DMS153 treated with DMSO at 0.1 percent for 48 hours (cell line): Measurements from ENCODE around the gene PQBP1.
"Not testable (repeated sequence)": the region's sequence is repeated elsewhere in the genome, so short reads cannot be mapped to it uniquely, and the experiment has no call there.

Source experiments
- DNase-seq: peaks from one replicate; lab custom pipeline; 2025; ENCODE audit not compliant: unreplicated experiment; lab: John Stamatoyannopoulos, UW

PQBP1 gene

DNA sequence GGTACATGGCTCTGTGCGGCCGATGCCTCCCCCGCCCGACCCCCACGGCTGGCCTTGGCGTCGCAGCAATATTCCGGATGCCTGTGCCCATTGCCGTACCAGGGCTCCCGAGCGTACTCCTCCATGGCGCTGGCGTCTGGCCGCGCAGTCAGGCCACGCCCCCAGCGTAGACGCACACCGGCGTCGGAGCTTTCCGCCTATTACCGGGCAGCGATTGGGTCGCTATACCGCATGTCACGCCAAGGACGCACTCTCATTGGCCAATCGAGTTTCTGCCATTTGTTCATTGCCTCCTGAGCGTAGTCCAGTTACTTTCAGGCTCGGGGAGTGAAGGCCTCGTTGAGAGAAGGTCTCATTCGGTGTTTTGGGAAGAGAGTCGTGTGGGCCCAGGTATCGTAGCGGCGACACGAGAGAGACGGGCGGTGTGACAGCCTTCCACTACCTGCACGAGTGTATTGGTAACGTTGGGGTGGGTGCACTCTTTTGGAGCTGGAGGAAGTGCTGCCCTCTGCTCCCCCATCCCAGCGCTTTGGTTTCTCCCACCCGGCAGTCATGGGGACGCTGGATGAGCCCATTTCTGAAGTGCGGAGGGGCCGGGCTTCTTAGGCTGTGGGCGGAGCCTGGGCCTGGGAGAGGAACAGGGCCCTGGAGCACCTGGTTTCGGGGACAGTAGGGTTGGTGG lies at the start of gene PQBP1, which contains the start of gene TIMM17B:
TSS of gene PQBP1 (plus strand) at position 306 of the 682 bp plus-strand sequence. CDS start 580 bp downstream, outside the sequence.
TSS of gene TIMM17B (minus strand) at position 144 of the 682 bp plus-strand sequence. CDS start at position 125, 19 bp downstream.
- DNase-seq: peak; percentile 80

DNA sequence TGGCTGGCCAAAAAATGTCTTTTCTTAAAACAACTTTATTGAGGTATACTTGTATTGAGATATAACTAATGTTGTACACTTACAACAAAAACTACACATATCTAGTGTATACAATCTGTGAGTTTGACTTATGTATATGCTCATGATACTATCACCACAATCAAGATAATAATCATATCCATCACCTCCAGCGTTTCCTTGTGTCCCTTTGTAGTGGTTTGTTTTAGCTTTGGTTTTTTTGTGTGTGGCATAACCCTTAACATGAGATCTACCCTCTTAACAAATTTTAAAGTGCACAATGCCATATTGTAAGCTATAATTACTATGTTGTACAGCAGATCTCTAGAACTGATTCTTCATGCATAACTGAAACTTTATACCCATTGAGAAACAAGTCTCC lies 48.9 kb upstream of the PQBP1 start:
- DNase-seq: no peak

DNA sequence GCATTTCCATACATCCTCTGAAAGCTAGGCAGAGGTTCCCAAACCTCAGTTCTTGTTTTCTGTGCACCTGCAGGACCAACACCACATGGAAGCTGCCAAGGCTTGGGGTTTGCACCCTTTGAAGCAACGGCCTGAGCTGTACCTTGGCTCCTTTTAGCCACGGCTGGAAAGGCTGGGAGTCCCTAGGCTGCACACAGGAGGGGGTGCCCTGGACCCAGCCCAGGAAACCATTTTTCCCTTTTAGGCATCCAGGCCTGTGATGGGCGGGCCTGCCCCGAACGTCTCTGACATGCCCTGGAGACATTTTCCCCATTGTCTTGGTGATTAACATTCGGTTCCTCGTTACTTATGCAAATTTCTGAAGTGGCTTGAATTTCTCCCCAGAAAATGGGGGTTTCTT lies 44.9 kb upstream of the PQBP1 start:
- DNase-seq: no peak

- DNase-seq: not testable (repeated sequence)
These were observed 44.2 kb upstream of the PQBP1 start for GRCh38 chrX:48853494-48853893.

DNA sequence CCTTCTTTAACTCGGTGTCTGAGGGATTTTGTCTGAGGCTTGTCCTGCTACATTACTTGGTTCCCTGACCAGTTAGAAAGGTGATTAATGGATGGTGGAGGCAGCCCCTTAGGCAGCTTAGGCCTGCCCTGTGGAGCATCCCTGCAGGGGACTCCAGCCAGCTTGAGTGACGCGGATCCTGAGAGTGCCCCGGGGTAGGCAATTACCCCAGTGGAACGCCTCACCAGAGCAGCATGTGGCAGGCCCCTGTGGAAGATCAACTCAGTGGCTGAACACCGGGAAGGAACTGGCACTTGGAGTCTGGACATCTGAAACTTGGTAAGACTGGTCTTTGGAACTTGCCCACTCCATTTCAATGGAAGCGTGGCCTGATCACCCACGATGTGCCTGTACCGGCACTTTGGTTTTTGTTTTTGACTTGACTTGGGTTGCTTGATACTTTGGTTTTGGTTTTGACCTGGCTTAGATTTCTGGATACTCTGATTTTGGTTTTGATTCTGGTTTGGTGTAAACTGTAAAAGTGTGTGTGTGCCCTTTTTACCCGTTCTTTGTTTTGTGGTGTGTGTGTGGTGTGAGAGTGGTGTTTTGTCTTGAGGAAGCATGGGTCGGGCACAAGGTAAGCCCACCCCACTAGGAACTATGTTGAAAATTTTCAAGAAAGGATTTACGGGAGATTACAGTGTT lies 43.5 kb upstream of the PQBP1 start:
- not testable (repeated sequence) for DNase-seq

DNA sequence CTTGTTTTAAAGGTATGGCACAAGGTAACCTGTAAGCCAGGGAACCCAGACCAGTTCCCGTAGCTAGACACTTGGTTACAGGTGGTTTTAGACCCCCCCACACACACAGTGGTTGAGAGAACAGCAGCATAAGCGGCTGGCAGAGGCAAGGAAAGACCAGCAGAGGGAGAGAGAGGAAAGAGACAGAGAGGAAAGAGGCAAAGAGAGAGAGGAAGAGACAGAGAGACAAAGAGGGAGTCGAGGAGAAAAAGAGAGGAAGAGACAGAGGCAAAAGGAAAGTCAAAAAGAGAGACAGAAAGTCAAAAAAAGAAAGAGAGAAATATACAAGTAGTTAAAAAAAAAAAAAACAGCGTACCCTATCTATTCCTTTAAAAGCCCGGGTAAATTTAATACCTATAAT lies 42.8 kb upstream of the PQBP1 start:
- DNase-seq: no peak

DNA sequence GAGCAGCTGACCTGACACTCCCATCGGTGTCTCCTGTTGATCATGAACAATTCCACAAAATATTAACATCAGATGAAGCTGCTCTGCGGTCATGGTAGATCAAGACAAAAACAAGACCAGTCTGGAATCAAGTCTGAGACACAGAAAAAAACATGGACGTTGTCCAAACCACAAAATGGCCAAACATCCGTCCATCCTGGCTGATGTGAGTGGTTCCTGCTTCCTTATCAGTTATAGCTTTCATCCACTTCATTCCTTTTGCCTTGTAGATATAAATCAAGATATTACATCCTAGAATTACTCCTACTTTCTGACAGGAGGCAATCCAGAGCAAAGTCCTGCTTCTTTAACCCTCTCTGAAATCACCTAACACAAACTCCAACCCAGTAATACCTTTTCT lies 33.5 kb upstream of the PQBP1 start:
- no peak for DNase-seq

GRCh38 chrX:48872017-48872416 lies 25.7 kb upstream of the PQBP1 start:
- DNase-seq: not testable (repeated sequence)

DNA sequence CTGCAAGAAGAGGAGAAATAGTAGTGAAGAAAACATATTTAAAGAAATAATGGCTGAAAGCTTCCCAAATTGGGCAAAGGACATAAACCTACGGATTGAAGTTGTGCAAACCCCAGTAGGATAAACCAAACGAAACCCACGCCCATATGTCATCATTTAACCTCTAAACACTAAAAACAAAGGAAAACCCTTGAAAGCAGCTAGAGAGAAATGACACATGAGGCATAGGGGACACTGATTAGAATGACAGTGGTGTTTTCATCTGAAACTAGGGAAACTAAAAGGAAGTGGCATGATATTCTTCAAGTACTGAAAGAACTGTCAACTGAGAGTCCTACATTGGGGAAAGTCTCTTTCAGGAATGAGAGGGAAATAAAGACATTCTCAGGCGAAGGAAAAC lies 20.8 kb upstream of the PQBP1 start:
- not testable (repeated sequence) for DNase-seq

GRCh38 chrX:48883729-48884128 lies 14.0 kb upstream of the PQBP1 start:
- DNase-seq: no peak

DNA sequence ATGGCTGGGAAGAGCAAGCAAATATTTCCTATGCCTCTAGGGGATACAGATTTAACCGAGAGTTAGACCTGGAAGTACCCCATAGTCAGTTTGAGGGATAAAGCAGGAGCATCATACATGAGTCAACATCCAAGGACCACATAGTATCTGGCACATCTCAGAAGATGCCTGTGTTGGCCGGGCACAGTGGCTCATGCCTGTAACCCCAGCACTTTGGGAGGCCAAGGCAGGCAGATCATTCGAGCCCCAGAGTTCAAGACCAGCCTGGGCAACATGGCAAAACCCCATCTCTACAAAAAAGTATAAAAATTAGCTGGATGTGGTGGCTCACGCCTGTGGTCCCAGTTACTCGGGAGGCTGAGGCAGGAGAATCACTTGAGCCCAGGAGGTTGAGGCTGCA lies 11.1 kb upstream of the PQBP1 start:
- not testable (repeated sequence) for DNase-seq

DNA sequence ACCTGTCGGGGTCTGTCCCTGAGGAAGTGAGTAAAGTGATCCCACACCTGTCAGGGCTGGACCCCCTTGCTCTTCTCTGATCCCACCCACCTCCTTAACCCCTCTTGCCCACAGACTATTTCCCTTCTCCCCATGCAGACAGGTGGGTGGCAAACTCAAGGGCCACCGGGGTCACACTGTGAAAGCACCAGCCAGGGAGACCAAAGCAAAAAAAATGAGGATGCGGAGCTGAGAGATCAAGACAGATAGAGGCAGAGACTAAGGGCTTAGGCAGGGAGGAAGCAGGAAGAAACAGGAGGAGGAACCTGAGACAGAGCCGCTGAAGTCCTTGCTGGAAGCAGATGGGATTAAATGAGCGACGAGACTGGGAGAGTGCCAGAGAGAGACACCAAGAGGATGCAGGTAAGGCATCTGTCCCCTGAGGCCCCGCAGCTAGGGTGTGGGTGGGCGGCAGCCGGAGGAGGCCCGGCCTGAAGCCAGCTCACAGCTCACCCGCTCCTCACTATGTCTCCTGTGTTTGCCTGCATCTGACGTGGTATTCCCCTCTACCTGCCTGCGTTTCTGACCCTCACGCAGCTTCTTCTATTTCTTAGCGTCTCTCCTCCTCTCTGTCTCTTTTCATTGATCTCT lies 7.3 kb upstream of the PQBP1 start:
- no peak for DNase-seq

DNA sequence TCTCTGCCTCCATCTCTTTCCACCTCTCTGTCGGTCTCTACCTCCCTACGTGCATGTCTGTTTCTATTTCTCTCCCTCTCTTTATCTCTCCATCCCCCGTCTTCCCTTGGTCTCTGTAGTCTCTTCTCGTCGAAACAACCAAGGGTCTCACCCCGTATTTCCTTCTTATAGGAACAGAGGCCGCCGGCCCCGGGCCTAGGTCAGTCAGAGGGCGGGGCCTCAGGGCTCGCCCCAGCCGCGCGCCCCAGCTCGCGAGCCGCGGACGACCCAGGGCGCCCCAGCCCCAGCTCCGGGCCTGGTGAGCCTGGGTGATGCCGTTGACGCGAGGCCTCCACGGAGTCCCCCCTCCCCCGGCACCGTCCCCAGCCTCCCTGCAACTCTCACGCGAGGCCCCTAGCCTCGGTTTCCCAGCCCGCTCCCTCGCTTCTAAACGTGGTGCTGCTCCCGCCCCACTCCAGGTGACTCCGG lies 6.8 kb upstream of the PQBP1 start:
- peak; percentile 1 for DNase-seq

DNA sequence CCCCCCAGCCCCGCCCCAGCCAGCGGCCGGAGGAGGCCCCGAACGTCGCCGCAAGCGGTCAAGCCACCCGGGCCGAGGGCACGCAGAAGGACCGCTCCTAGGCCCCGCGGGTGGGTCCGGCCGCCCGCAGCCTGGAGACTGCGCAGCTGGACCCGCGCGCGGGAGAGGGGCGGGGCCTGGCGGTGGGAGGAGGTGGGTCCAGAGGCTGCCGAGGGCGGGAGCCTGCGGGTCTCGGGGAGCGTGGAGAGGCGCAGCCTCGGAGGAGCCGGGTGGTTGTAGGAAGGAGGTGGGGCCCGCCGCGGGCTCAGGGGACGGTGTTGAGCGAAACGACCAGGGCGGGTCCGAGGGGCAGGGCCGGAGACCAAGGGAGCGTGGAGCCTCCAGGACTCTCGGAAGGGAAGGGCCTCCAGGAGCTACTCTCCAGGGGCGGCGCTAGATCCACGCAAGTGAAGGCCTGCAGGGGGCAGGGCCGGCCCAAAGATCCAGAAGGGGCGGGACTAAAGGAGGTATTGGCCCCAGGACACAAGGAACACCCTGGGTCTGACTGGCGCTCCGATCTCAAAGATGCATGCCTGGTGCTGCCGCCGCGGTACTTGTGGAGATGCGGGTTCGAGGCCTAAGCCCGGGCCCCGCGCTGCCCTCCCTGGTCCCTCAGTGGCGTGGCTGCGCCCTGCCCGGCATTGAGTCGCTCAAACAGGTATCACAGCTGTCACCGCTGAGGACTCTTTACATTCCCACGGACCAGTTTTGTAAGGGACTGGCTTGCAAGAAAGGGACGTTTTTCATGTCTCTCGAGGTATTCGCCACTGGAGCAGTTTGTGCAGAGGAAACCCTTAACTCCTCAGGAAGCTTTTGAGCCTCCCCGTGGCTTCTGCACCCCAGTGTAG lies 6.1 kb upstream of the PQBP1 start:
- DNase-seq: peak; percentile 57

DNA sequence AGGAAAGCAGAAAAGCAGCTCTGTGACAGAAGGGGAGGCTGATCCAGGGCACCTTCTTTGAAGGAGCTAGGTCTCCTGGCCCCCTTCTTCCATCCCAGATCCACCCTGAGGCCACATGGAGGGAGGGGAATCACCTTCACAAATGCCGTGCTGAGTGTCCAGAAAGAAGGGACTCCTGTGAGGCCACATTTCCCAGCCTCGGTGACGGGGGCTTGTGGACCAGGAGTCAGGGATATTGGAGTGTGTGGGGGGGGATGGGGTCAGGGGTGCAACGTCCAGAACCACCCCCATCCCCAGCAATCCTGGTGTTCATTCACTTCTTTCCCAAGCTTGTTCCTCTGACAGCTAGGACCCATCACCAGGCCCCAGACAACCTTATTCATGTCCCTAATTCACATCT lies 4.8 kb upstream of the PQBP1 start:
- DNase-seq: no peak

- DNase-seq: no peak
These were observed 4.0 kb upstream of the PQBP1 start for GRCh38 chrX:48893556-48894348.

- DNase-seq: no peak
These were observed 2.8 kb upstream of the PQBP1 start for GRCh38 chrX:48894891-48895290.

- no peak for DNase-seq
These were observed 1.1 kb upstream of the PQBP1 start for GRCh38 chrX:48896611-48897011.

GRCh38 chrX:48897157-48897624 lies 539 bp upstream of the PQBP1 start:
- peak; percentile 32 for DNase-seq

DNA sequence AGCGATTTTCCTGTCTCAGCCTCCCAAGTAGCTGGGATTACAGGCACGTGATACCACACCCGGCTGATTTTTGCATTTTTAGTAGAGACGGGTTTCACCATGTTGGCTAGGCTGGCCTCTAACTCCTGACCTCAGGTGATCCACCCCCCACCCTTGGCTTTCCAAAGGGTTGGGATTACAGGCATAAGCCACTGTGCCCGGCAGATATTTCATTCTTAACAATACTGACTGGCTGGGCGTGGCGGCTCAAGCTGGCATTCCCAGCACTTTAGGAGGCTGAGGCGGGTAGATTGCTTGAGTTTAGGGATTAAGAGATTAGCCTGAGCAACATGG lies 1.3 kb downstream of the PQBP1 start:
- no peak for DNase-seq
